IPS-20b (cell line): ENCODE measurements around the gene HOXB5.

ENCODE experiments used
- H3K27ac ChIP-seq: one replicate; pipeline ENCODE4 v1.5.1; 2013; ENCODE audit warnings: low read length
- H3K27me3 ChIP-seq: 2 replicates; pipeline ENCODE4 v1.6.1; 2013; ENCODE audit warnings: mild to moderate bottlenecking, low read length, inconsistent platforms; ENCODE audit not compliant: insufficient read depth
- H3K36me3 ChIP-seq: 2 replicates; pipeline ENCODE4 v1.6.1; 2013; ENCODE audit warnings: low read depth, mild to moderate bottlenecking, inconsistent platforms, low read length, moderate library complexity; ENCODE audit not compliant: insufficient read depth
- H3K4me1 ChIP-seq: 2 replicates; pipeline ENCODE4 v1.6.1; 2013; ENCODE audit warnings: mild to moderate bottlenecking, control low read depth, inconsistent platforms, low read length, moderate library complexity; ENCODE audit not compliant: insufficient read depth
- H3K4me3 ChIP-seq: 2 replicates; pipeline ENCODE4 v1.5.1; 2013; ENCODE audit warnings: mild to moderate bottlenecking, low read length, inconsistent platforms
- H3K9ac ChIP-seq: 2 replicates; pipeline ENCODE4 v1.6.1; 2013; ENCODE audit warnings: low read depth, mild to moderate bottlenecking, inconsistent platforms, low read length, moderate library complexity
- H3K9me3 ChIP-seq: 2 replicates; pipeline ENCODE4 v1.6.1; 2013; ENCODE audit warnings: mild to moderate bottlenecking, low read depth, low read length, inconsistent platforms; ENCODE audit not compliant: insufficient read depth

Gene HOXB5

DNA sequence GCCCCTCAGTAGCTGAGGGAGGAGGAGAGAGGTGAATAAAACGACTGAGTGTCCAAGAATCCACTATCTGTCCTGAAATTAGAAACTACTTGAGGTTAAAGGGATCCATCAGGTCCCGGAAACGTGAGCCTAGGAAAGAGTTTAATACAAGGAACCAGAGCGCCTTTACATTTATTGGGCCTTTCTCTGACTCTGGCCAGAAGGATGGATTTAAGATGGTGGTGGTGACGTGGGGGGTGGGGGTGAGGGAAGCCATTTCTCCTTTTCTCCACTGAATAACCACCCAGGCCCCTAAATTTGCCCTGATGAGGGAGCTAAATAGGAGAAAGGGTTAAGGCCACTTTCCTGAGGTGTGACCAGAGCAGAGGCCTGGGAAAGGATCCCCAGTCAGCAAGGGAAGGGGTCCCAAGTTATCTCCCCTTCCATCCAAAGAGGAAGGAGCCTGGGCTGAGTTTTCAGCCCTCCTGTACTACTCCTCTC lies 33.6 kb upstream of the HOXB5 start:
- peaks cover 12% of the 10 kb centered on the region for H3K9me3 ChIP-seq
- H3K27ac ChIP-seq, result no peak overlapping the region
- H3K36me3 ChIP-seq, result no peaks in the 10 kb centered on the region
- H3K4me1 ChIP-seq, result no peaks in the 10 kb centered on the region
- H3K9ac ChIP-seq, result no peak overlapping the region
- peaks cover 100% of the 10 kb centered on the region for H3K27me3 ChIP-seq
- no peak overlapping the region for H3K4me3 ChIP-seq

DNA sequence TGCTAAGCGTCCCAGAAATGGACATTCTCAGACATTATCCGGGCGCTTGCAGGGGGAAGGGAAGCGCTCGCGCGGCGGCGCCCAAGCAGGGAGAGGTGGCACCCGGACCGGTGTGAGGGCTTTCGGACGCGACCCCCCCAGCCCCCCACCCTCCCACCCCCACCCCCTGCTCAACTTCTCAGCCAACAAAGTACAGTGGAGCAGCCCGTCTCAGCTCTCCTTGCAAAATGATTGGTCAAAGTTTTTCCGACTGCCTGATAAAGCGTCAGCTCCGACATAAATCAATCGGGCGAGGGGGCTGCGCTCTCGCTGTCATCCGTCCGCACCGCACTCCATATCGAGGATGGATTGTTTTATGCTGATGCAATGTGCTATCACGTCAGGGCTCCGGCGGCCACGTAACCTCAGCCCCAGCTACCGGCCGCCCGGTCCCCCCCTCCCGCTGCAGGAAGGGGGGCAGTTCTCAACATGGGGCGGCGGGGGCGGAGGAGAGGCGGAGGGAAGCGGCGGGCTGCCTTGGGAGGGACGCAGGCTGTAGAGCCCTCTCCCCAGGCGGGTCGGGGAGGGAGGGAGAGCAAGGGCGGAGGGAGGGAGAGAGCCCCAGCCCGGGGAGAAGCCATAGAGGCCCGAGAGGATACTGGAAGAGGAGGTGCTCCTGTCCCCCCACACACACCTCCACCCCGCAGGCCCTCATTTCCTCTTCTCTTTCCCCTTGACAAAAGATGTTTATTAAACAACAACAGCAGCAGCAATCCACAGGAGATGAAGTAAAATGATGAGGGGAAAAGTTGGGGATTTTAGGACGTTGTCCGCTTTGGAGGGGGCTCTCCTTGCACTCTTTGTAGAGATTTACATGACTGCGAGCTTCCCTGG lies 32.9 kb upstream of the HOXB5 start, which contains the start of gene HOXB9:
Gene HOXB9, minus strand, starts transcription at position 114 of the 873 bp plus-strand sequence. Its CDS starts 89 bp downstream, at position 25.
- Histone ChIP-seq H3K36me3 (no peaks in the 10 kb centered on the region), H3K4me1 (no peaks in the 10 kb centered on the region), H3K27me3 (peaks cover 100% of the 10 kb centered on the region), H3K9ac (no peak within 1 kb of the TSS), H3K9me3 (peaks cover 17% of the 10 kb centered on the region), H3K4me3 (0 out of 2 replicates have a peak within 1 kb of the TSS, but pooled peaks have one; percentile 6), H3K27ac (no peak within 1 kb of the TSS)

DNA sequence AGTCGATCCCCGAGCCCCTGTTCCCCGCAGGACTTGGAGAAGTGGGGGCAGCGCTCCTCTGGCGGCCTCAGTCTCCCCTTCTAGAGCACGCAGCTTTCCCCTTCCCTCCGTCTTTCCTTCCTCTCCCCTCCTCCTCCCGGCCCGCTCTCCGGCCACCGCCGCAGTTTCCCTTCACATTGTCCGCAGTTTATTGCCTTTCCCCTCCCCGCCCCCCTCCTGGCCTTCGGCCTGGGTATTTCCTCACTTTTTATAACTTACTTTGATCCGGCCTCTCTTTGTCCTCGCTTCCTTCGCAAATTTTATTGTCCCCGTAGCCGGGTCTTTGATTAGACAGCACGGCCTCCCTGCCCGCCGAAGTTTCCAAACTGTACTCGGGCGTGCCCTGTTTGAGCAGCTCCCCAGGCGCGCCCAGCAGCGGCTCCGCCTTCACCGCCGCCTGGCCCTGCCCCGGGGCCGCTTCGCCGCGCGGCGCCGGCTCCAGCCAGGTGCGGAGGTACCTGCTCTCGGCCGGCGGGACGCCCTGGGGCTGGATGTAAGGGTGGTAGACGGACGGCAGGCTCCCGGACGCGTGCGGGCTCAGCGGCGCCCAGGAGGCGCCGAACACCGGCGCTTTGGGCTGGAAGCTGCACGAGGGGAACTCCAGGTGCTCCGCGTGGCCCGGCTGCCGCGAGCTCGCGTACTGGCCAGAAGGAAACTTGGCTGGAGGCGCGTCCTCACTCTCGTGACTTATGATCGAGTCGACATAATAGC lies 32.1 kb upstream of the HOXB5 start:
- Histone ChIP-seq H3K27me3 (peaks cover 100% of the 10 kb centered on the region), H3K9me3 (peaks cover 17% of the 10 kb centered on the region), H3K4me1 (no peaks in the 10 kb centered on the region), H3K4me3 (0 out of 2 replicates have a peak overlapping the region, but pooled peaks have one; percentile 6), H3K27ac (no peak overlapping the region), H3K36me3 (no peaks in the 10 kb centered on the region), H3K9ac (no peak overlapping the region)

DNA sequence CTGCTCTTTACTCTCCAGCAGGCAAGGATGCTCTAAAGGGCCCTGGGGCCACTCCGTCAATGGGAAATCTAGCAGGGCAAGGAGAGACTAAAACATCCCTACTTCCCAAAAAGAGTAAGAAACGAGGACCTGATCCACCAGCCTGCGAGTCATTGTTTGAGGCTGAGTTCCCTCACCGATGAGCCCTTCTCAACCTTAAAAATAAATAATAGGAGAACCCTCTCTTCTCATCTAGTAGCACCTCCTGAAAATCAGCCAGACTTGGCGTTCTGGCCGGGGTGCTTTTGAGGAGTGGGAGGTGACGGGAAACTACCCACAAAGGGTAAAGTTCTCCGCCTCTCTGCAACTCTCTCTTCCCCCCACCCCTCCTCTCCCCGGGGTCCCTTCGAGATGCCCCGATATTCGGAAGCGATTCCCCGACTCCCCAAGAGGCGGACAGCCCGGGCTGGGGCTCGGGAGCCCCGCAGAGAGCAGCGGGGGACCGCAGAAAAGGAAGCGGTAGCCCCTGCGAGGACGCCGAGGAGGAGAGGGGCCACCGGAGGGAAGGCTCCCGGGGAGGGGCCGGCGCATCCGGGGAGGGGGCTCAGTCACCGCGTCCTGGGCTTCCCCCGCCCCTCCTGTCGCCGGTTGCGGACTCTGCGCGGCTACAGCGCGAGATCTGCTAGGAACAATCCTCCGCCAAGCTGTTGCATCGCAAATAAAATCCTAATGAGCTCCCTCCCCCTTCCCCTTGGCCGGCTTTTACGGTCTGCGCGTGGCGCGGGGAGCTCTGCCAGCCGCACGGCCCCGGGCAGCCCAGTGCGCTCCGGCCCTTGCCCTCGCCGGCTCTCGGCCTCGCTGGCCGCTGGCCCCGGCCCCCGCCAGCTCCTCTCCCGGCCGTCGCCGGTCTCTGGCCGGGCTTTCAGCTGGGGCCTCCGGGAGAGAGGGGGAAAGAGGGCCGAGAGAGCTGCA lies 31.2 kb upstream of the HOXB5 start:
- H3K27me3 ChIP-seq, result peaks cover 100% of the 10 kb centered on the region
- H3K9me3 ChIP-seq, result peaks cover 19% of the 10 kb centered on the region
- H3K9ac ChIP-seq, result no peak overlapping the region
- H3K27ac ChIP-seq, result no peak overlapping the region
- H3K36me3 ChIP-seq, result no peaks in the 10 kb centered on the region
- no peaks in the 10 kb centered on the region for H3K4me1 ChIP-seq
- 0 out of 2 replicates have a peak overlapping the region, but pooled peaks have one; percentile 6 for H3K4me3 ChIP-seq

DNA sequence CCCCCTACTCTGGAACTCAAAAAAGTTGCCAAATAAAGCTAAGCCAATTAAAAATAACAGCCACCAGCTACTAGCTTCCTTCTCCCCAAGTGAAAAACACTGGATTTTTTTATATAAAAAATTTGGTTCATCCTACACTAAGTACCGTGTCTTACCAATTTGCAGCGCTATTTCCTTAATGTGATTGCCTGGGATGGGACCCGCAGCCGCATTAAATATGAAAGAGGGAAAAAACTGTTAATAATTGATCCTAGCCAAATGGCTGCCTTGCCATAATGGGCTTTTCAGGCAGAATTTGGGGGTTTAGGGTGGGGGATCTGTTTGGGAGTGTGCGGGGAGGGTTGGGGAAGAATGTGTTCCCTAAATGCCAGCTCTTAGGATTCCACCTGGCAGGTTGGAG lies 30.5 kb upstream of the HOXB5 start:
- Histone ChIP-seq H3K9me3 (peaks cover 19% of the 10 kb centered on the region), H3K36me3 (no peaks in the 10 kb centered on the region), H3K9ac (no peak overlapping the region), H3K4me3 (no peak overlapping the region), H3K4me1 (no peaks in the 10 kb centered on the region), H3K27me3 (peaks cover 100% of the 10 kb centered on the region), H3K27ac (no peak overlapping the region)

DNA sequence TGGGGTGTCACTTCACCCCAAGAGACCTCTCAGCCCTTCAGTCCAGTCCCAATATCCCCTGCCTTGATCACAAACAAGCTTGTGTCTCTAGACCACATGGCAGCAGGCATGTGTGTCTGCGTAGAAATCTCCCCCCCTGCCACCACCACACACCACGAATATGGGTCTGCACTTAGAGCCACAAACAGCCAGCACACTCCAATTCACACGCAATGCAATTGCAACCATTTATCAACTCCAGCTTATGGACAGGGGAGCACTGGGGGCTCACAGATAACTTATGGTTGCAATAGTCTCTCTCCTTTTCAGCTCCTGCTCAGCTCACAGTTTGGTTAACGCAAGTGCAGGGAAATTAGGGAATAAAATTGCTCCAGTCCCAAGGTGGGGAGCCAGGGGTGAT lies 30.0 kb upstream of the HOXB5 start:
- Histone ChIP-seq H3K36me3 (no peaks in the 10 kb centered on the region), H3K9ac (no peak overlapping the region), H3K4me3 (no peak overlapping the region), H3K27ac (no peak overlapping the region), H3K27me3 (peaks cover 100% of the 10 kb centered on the region), H3K4me1 (no peaks in the 10 kb centered on the region), H3K9me3 (peaks cover 19% of the 10 kb centered on the region)

DNA sequence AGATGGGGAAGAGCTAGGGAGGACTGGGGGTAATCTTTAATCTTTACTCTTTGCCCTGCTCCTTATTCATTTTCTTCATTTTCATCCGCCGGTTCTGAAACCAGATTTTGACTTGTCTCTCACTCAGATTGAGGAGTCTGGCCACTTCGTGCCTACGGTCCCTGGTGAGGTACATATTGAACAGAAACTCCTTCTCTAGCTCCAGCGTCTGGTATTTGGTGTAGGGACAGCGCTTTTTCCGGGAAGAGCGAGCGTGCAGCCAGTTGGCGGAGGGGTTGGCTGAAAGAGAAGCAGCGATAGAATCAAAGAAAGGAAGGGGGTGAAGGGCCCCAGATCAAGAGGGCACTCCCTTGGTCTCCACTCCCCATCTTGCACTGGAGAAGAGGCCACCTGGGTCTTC lies 29.3 kb upstream of the HOXB5 start:
- H3K9ac ChIP-seq, result no peak overlapping the region
- H3K9me3 ChIP-seq, result peaks cover 19% of the 10 kb centered on the region
- no peaks in the 10 kb centered on the region for H3K36me3 ChIP-seq
- no peak overlapping the region for H3K4me3 ChIP-seq
- no peaks in the 10 kb centered on the region for H3K4me1 ChIP-seq
- no peak overlapping the region for H3K27ac ChIP-seq
- H3K27me3 ChIP-seq, result peaks cover 100% of the 10 kb centered on the region

DNA sequence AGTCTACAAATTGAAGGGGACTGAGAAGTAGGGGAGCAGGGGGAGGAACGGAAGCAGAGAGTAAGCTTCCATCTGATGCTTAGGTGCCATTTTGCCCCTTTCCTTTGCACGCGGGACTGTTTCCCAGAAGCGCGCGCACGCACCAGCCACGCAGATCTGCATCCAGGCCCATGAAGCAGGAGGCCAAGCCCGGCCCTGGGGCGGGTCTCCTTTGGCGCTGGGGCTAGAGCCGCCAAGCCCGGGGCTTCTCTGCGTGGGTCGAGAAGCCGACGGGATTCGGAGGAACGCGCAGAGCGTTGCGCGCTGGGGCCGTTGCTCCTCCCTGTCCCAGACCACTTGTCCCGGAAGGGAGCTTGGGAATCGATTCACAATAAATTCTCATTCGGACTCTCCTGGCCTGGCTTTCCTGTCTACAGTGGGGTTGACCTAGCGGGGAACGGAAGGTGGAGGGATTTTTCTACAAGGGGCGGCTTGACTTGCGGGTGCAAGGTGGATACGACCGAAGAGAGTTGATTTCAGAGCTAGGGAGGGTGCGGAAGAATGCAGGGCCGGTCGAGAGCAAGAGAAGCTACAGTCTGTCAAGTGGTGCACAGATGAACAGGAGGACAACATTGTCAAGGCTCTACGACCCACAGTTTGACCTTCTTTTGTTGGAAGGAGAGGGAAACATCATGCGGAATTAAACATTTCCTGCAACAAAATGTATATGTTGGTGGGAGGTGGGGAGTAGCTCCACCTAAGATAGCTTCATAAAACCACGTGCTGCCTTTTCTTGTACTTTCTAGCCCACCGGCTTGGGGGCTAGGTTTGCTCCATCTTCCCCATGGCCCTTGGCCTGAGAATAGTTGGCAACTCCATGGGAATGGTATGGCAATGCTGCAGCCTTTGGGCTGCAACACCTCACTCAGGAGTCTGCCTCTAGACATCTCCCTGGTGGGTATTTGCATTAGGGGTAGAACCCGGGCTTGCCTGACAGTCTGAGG lies 28.1 kb upstream of the HOXB5 start:
- Histone ChIP-seq H3K27me3 (peaks cover 100% of the 10 kb centered on the region), H3K4me3 (no peak overlapping the region), H3K27ac (no peak overlapping the region), H3K9ac (no peak overlapping the region), H3K4me1 (no peaks in the 10 kb centered on the region), H3K9me3 (peaks cover 26% of the 10 kb centered on the region), H3K36me3 (no peaks in the 10 kb centered on the region)

DNA sequence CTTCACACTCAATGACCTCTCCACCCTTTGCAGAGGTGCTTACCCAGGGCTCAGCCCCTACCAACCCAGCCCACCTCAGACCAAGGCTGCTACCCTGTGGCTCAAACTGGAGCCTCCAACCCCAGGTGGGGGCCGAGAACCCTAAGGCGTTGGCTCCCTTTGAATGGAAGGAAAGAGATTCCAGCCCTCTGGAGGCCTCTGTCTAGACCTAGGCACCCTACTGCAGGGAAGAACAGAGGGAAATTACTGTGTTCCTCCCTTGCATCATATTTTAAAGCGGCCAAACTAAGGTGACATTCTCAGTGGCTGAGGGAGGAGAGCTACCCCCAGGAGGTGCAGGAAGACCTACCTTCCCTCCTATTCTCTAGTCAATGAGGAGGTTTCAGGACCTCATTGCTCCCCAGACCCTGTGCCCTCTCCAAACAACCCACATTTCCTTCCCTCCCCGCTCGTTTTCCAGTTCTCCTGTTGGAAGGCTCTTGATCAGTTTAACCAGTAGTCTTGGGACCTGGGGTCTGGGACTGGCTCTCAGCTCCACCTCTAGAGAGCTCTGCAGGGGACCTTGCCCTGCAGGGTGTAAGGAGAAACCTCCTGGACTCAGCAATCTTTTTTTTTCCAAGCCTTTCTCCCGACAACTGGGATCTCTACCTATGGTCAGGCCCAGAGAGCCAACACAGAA lies 27.0 kb upstream of the HOXB5 start:
- Histone ChIP-seq H3K4me3 (no peak overlapping the region), H3K9me3 (peaks cover 29% of the 10 kb centered on the region), H3K27ac (no peak overlapping the region), H3K9ac (no peak overlapping the region), H3K27me3 (peaks cover 100% of the 10 kb centered on the region), H3K36me3 (no peaks in the 10 kb centered on the region), H3K4me1 (no peaks in the 10 kb centered on the region)
